H9 (cell line): ENCODE results near the gene MBD2. TPM values are rescaled to one million over a fixed set of nuclear protein-coding genes. Genes with fewer than 3 reads are reported as not detected.

ENCODE experiments used
- DNase-seq: peaks from one replicate; pipeline ENCODE4 v3.0.0-alpha.2; 2017
- H2AFZ ChIP-seq: one replicate; pipeline ENCODE4 v1.6.1; 2013; ENCODE audit warnings: mild to moderate bottlenecking, low read length, control low read depth, moderate library complexity
- H2AK5ac ChIP-seq: 2 replicates; pipeline ENCODE4 v1.6.1; 2013; ENCODE audit warnings: low read length, control low read depth, mixed read lengths; ENCODE audit not compliant: insufficient read length
- H2BK120ac ChIP-seq: one replicate; pipeline ENCODE4 v1.6.1; 2013; ENCODE audit warnings: low read depth, mild to moderate bottlenecking, low read length, control low read depth, inconsistent platforms; ENCODE audit not compliant: poor library complexity, severe bottlenecking
- H2BK12ac ChIP-seq: 2 replicates; pipeline ENCODE4 v1.6.1; 2013; ENCODE audit warnings: low read length, control low read depth, mixed read lengths, low read depth; ENCODE audit not compliant: insufficient read length
- H2BK15ac ChIP-seq: 2 replicates; pipeline ENCODE4 v1.6.1; 2013; ENCODE audit warnings: low read depth, low read length, control low read depth
- H2BK20ac ChIP-seq: one replicate; pipeline ENCODE4 v1.6.1; 2013; ENCODE audit warnings: low read depth, mild to moderate bottlenecking, low read length, control low read depth, inconsistent platforms; ENCODE audit not compliant: poor library complexity, severe bottlenecking
- H2BK5ac ChIP-seq: 2 replicates; pipeline ENCODE4 v1.6.1; 2013; ENCODE audit warnings: low read length, control low read depth, mixed read lengths; ENCODE audit not compliant: insufficient read length
- H3K14ac ChIP-seq: 2 replicates; pipeline ENCODE4 v1.6.1; 2013; ENCODE audit warnings: low read length, control low read depth; ENCODE audit not compliant: insufficient read depth
- H3K18ac ChIP-seq: 2 replicates; pipeline ENCODE4 v1.6.1; 2013; ENCODE audit warnings: low read depth, mild to moderate bottlenecking, mixed read lengths, low read length, control low read depth; ENCODE audit not compliant: insufficient read length
- H3K23ac ChIP-seq: 2 replicates; pipeline ENCODE4 v1.6.1; 2013; ENCODE audit warnings: low read length, control low read depth, mixed read lengths, low read depth; ENCODE audit not compliant: insufficient read length
- H3K23me2 ChIP-seq: 2 replicates; pipeline ENCODE4 v1.6.1; 2013; ENCODE audit warnings: low read depth, mild to moderate bottlenecking, mixed read lengths, low read length, control low read depth; ENCODE audit not compliant: insufficient read length, poor library complexity, severe bottlenecking
- H3K27ac ChIP-seq: 2 replicates; pipeline ENCODE4 v1.5.1; 2013; ENCODE audit warnings: low read length, control low read depth, mixed read lengths, low read depth; ENCODE audit not compliant: insufficient read length
- H3K27me3 ChIP-seq: 2 replicates; pipeline ENCODE4 v1.6.1; 2013; ENCODE audit warnings: low read length, control low read depth, inconsistent platforms; ENCODE audit not compliant: insufficient read depth
- H3K4ac ChIP-seq: 2 replicates; pipeline ENCODE4 v1.6.1; 2013; ENCODE audit warnings: low read depth, mild to moderate bottlenecking, control low read depth, inconsistent platforms, low read length, moderate library complexity
- H3K4me1 ChIP-seq: 2 replicates; pipeline ENCODE4 v1.6.1; 2013; ENCODE audit warnings: low read length, control low read depth, inconsistent platforms; ENCODE audit not compliant: insufficient read depth
- H3K4me2 ChIP-seq: 2 replicates; pipeline ENCODE4 v1.6.1; 2013; ENCODE audit warnings: low read length, control low read depth, mixed read lengths; ENCODE audit not compliant: insufficient read length, insufficient read depth
- H3K56ac ChIP-seq: 2 replicates; pipeline ENCODE4 v1.6.1; 2013; ENCODE audit warnings: low read depth, mild to moderate bottlenecking, mixed read lengths, low read length, control low read depth; ENCODE audit not compliant: insufficient read length
- H3K79me1 ChIP-seq: 2 replicates; pipeline ENCODE4 v1.6.1; 2013; ENCODE audit warnings: low read depth, mild to moderate bottlenecking, moderate library complexity, low read length, control low read depth, inconsistent platforms; ENCODE audit not compliant: insufficient read depth, poor library complexity, severe bottlenecking
- H3K79me2 ChIP-seq: 2 replicates; pipeline ENCODE4 v1.6.1; 2013; ENCODE audit warnings: low read length, control low read depth, inconsistent platforms; ENCODE audit not compliant: insufficient read depth
- H3K9ac ChIP-seq: 2 replicates; pipeline ENCODE4 v1.6.1; 2013; ENCODE audit warnings: low read length, control low read depth, mixed read lengths; ENCODE audit not compliant: insufficient read length; ENCODE audit errors: extremely low read depth
- H3K9me3 ChIP-seq: one replicate; pipeline ENCODE4 v1.6.1; 2013; ENCODE audit warnings: low read depth, low read length, inconsistent platforms; ENCODE audit not compliant: control insufficient read depth
- H3T11ph ChIP-seq: one replicate; pipeline ENCODE4 v1.6.1; 2013; ENCODE audit warnings: mild to moderate bottlenecking, low read length, control low read depth, inconsistent platforms
- H4K20me1 ChIP-seq: one replicate; pipeline ENCODE4 v1.6.1; 2013; ENCODE audit not compliant: control insufficient read depth, insufficient read length, insufficient read depth
- H4K5ac ChIP-seq: 2 replicates; pipeline ENCODE4 v1.6.1; 2013; ENCODE audit warnings: low read depth, mild to moderate bottlenecking, mixed read lengths, low read length, control low read depth; ENCODE audit not compliant: insufficient read length
- H4K8ac ChIP-seq: replicated peaks from 2 replicates; pipeline ENCODE4 v1.6.1; 2013; ENCODE audit warnings: low read length, control low read depth, mixed read lengths, low read depth; ENCODE audit not compliant: insufficient read length
- H4K91ac ChIP-seq: 2 replicates; pipeline ENCODE4 v1.6.1; 2013; ENCODE audit warnings: low read depth, mild to moderate bottlenecking, moderate library complexity, mixed read lengths, low read length, control low read depth; ENCODE audit not compliant: insufficient read length
- H3K27ac Mint-ChIP-seq, 3 experiments: 2 replicates in 2 of 3; 3 replicates in 1 of 3; pipeline ENCODE4 v1.8.0; 2020 to 2021; ENCODE audit warnings: mixed read lengths in 3 of 3, mild to moderate bottlenecking in 1 of 3, moderate library complexity in 1 of 3
- H3K27me3 Mint-ChIP-seq: 2 replicates; pipeline ENCODE4 v1.8.0; 2021; ENCODE audit warnings: low read depth, mild to moderate bottlenecking, moderate library complexity, mixed read lengths
- H3K36me3 Mint-ChIP-seq, 3 experiments: 2 replicates in 2 of 3; 3 replicates in 1 of 3; pipeline ENCODE4 v1.8.0; 2020 to 2021; ENCODE audit warnings: low read depth in 3 of 3, mixed read lengths in 3 of 3; ENCODE audit not compliant: insufficient read depth in 1 of 3
- H3K4me1 Mint-ChIP-seq, 2 experiments: 2 replicates each; pipeline ENCODE4 v1.8.0; 2020; ENCODE audit warnings: mixed read lengths in 2 of 2
- H3K4me3 Mint-ChIP-seq, 2 experiments: 2 replicates in 1 of 2; 3 replicates in 1 of 2; pipeline ENCODE4 v1.8.0; 2020 to 2021; ENCODE audit warnings: mild to moderate bottlenecking in 2 of 2, mixed read lengths in 2 of 2, moderate library complexity in 1 of 2
- H3K9me3 Mint-ChIP-seq, 2 experiments: 2 replicates in 1 of 2; 3 replicates in 1 of 2; pipeline ENCODE4 v1.8.0; 2020; ENCODE audit warnings: mild to moderate bottlenecking in 2 of 2, mixed read lengths in 2 of 2, moderate library complexity in 1 of 2
- WGBS: extraction: QIAGEN DNeasy Blood & Tissue Kit; methylation state at CpG from one replicate; pipeline ENCODE4 v1.1.7; 2013; ENCODE audit warnings: missing lambda C conversion rate, low lambda C conversion rate, mixed read lengths; ENCODE audit not compliant: insufficient read length; ENCODE audit errors: extremely low coverage; 5-methylcytosine and 5-hydroxymethylcytosine counted together
- total RNA-seq: library from RNA; stranded (reverse); gene quantifications from 2 replicates; pipeline ENCODE4 v1.2.1, GENCODE V29; 2021
- TF ChIP-seq, protein P1 (sequence below): fragments of 200-600 bp; sonication (generic); conservative IDR thresholded peaks from 3 replicates; pipeline ENCODE4 v1.8.0; 2021; ENCODE audit warnings: antibody characterized with exemption, mild to moderate bottlenecking

MBD2 gene
- total RNA-seq, 1 experiment from 2014 or later, result 34.0 TPM

DNA sequence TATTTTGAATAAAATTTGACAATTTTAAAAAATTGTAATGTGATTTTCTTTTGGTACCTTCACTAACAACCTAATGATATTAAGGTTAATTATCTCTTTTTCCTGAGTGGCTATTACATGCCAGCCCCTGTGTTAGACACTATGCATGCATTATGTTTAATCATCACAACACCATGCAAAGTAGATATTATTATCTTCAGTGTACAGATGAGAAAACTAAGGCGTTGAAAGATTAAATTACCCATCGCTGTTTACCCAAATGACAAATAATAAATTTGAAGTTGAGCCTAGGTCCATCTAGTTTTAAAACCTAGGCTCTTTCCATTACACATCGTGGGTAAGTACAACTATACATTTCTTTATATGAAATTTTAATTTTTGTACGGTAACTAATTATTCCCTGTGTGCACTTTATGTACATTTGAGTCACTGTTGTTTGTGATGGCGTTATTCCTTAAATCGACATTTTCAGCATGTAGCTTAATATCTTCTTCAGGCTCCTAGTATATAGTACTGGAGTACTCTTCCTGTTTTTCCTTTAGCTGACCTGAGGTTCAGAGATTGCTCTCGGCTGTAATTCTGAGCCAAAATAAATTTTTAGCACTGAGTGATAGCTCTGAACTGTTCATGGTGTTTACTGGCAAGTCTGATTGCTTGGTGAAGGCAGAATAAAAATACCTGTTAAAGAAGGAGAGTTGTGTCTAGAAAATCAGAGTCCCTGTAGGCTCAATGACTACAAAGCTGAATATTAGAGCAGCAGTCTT is 13.9 kb upstream of the MBD2 start:
- H3K23ac ChIP-seq, result no peak overlapping the region
- no peak overlapping the region for H2BK5ac ChIP-seq
- H2AFZ ChIP-seq, result peak overlapping the region; percentile 71
- H3K4me3 Mint-ChIP-seq, result no peak overlapping the region
- H2BK120ac ChIP-seq, result no peak overlapping the region
- no peak for DNase-seq
- no peaks in the 10 kb centered on the region for H3K9me3 ChIP-seq
- no peak overlapping the region for H3K14ac ChIP-seq
- H3K79me2 ChIP-seq, result no peaks in the 10 kb centered on the region
- WGBS, result no CpG with 5 or more reads among the region's 7 CpGs
- H3K9ac ChIP-seq, result no peak overlapping the region
- H2BK20ac ChIP-seq, result no peak overlapping the region
- no peaks in the 10 kb centered on the region; a peak in 1 of 7 replicates for H3K36me3 Mint-ChIP-seq
- H3K4me1 ChIP-seq, result no peaks in the 10 kb centered on the region
- H2AK5ac ChIP-seq, result no peak overlapping the region
- H4K8ac ChIP-seq, result no peak overlapping the region
- no peak overlapping the region for H3K18ac ChIP-seq
- H4K20me1 ChIP-seq, result no peaks in the 10 kb centered on the region
- no peaks in the 10 kb centered on the region for H3K79me1 ChIP-seq
- H3K4ac ChIP-seq, result no peak overlapping the region
- H3K27ac Mint-ChIP-seq, result peak overlapping the region in 1 of 3 experiments; percentile 40; a peak in 1 of 7 replicates
- H3K27me3 Mint-ChIP-seq, result no peaks in the 10 kb centered on the region
- no peaks in the 10 kb centered on the region for H3K23me2 ChIP-seq
- no peaks in the 10 kb centered on the region for H3K27me3 ChIP-seq
- no peak overlapping the region for H2BK15ac ChIP-seq
- no peak overlapping the region for H3K56ac ChIP-seq
- no peak overlapping the region for H4K91ac ChIP-seq
- H4K5ac ChIP-seq, result no peak overlapping the region
- H3K27ac ChIP-seq, result no peak overlapping the region
- H3T11ph ChIP-seq, result no peak overlapping the region
- H3K4me1 Mint-ChIP-seq, result peaks cover 0 to 2% of the 10 kb centered on the region in 2 experiments; a peak in 1 of 4 replicates
- TF ChIP-seq, protein P1, sequence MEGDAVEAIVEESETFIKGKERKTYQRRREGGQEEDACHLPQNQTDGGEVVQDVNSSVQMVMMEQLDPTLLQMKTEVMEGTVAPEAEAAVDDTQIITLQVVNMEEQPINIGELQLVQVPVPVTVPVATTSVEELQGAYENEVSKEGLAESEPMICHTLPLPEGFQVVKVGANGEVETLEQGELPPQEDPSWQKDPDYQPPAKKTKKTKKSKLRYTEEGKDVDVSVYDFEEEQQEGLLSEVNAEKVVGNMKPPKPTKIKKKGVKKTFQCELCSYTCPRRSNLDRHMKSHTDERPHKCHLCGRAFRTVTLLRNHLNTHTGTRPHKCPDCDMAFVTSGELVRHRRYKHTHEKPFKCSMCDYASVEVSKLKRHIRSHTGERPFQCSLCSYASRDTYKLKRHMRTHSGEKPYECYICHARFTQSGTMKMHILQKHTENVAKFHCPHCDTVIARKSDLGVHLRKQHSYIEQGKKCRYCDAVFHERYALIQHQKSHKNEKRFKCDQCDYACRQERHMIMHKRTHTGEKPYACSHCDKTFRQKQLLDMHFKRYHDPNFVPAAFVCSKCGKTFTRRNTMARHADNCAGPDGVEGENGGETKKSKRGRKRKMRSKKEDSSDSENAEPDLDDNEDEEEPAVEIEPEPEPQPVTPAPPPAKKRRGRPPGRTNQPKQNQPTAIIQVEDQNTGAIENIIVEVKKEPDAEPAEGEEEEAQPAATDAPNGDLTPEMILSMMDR, result no peak
- H3K9me3 Mint-ChIP-seq, result no peaks in the 10 kb centered on the region; a peak in 2 of 5 replicates
- H3K4me2 ChIP-seq, result no peak overlapping the region
- H2BK12ac ChIP-seq, result no peak overlapping the region
